GM21619 (cell line): Measurements from ENCODE around the gene GPSM3.
"Not testable (repeated sequence)": the region's sequence is repeated elsewhere in the genome, so short reads cannot be mapped to it uniquely, and the experiment has no call there.

ENCODE experiments used
- ATAC-seq: cut with Tn5 transposase; IDR thresholded peaks from one replicate; pipeline ENCODE4 v1.9.1; 2021; ENCODE audit not compliant: unreplicated experiment

Gene GPSM3

GRCh38 chr6:32192608-32193039 is at the start of gene GPSM3:
Gene GPSM3, minus strand, starts transcription at chr6:32192643. Its CDS starts 130 bp downstream, at chr6:32192513.
- no peak for ATAC-seq

DNA sequence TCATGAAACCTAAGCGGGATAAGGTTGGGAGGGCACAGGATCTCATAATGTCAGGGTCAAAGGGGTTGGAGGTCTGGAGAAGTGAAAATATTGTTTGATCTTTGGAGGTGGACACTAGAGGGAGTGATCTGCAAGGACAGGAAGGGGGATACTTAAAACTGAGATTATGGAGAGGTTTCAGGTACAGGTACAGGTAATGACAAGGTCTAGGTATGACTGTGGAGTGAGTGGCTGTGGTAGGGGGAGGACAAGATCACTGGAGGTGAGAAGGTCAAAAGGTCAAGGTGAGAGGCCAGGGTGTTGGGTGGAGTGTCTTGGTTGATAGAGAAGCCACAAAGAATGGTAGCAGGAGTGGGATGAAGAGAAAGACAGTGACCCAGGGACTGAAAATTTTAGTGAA is 48.2 kb upstream of the GPSM3 start:
- ATAC-seq: no peak

GRCh38 chr6:32239462-32239861 is 47.0 kb upstream of the GPSM3 start:
- ATAC-seq: no peak

GRCh38 chr6:32234934-32235333 is 42.5 kb upstream of the GPSM3 start:
- ATAC-seq: no peak

- no peak for ATAC-seq
These were observed 34.0 kb upstream of the GPSM3 start for GRCh38 chr6:32226434-32226833.

- no peak for ATAC-seq
These were observed 32.3 kb upstream of the GPSM3 start for GRCh38 chr6:32224696-32225095.

- no peak for ATAC-seq
These were observed 31.1 kb upstream of the GPSM3 start, which contains the start of gene NOTCH4 for GRCh38 chr6:32223258-32224235. Gene NOTCH4, minus strand, starts transcription at chr6:32224067. Its CDS starts 139 bp downstream, at chr6:32223928.

DNA sequence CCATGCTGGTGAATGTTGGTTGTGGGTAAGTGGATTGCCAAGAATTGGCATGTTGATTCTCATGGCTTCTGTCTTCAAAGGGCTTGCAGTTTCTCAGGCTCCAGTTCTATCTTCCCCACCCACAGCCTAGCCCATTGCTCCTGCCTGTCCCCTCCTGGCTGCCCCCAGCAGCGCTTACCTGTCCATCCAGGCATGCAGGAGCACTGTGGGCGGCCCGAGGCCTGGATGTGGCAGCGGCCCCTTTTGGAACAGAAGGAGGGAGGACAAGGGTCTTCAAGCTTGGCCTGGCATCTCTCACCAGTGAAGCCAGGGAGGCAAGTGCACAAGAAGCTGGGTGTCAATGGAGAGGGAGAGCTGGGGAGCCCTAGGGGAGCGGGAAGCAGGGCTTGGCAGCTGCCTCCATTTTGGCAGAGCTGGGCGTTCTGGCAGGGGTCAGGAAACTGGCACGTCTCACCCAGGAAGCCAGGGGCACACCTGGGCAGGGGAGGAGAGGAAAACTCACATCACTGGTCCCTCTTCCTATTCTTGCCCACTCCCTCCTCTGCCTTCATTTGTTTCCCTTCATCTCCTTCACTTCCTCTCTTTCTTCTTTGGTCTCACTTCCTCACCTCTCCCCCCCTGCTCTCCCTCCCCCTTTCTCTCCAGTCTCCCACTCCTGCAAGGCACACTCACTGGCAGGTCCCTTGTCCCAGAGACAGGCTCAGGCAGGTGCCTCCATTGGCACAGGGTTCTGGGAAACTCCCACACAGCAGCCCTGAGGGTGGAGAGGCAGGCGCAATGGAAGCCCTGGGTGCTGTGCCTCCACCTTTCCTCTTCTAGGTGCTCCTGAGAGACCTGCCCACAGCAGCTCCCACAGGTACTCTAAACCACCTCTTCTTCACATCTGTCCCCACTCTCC is 30.1 kb upstream of the GPSM3 start:
- no peak for ATAC-seq

DNA sequence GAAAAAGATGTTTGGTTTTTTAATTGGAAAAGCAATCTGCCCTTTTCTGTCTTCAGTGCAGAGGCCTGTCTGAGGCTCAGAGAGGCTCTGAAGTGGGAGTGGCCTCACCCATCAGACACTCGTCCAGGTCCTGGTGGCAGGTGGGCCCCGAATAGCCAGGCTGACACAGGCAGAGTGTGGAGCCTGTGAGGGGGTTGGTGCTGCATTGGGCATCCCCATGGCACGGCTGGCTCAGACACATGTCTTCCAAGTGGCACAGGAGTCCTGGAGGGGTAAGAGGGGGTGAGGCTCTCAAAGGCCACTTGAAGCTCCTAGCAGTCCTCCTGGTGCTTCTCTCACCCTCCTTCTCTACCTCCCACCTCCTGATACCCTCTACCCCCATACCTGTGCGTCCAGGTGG is 27.6 kb upstream of the GPSM3 start:
- ATAC-seq: no peak

DNA sequence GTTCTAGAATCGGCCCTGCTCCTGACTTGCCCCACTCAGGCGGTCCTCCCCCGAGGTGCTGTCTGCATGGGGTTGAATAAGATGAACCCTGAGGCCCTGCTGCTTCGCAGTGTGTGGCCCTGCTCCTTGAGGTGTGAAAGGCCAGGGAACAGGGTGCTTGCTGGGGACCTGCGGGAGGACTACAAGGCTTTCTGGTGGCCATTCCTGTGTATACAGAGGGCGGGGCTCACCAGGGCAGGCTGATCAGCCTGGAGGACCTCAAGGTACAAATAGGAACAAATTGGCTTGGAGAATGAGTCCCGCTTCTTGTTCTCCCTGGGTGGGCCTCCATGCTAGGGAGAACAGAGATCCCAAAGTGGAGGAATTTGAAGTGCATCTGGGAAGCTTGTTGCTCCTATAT is 25.7 kb upstream of the GPSM3 start:
- no peak for ATAC-seq

DNA sequence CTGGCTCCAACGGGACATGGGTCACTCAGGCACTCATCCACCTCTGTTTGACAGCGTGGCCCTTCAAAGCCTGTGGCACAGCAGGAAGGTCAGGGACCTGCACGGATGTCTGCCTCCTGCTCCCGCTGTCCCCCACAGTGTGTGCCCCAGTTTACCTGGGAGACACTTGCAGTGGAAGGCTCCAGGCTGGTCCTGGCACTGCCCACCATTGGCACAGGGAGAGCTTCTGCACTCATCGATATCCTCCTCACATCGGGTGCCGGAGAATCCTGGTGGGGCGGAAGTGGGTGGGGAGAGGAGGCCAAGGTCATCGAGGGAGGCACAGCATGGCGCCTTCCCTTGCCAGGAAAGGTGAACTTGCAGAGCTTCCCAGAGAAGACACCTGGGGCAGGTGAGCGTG is 24.6 kb upstream of the GPSM3 start:
- no peak for ATAC-seq

DNA sequence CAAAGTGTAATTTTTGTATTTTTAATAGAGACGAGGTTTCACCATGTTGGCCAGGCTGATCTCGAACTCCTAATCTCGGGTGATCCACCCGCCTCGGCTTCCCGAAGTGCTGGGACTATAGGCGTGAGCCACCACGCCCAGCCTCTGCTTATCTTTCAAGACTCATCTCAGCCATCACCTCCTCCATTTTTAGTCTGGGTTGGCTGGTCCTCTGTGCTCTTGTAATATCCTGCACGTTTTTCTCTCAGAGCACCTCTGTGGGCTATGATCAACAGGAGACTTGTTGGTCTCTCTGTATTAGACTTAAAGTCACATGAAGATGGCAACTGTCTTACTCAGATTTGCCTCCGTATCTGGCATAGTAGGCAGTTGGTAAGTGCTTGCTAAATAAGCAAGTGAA is 23.8 kb upstream of the GPSM3 start:
- no peak for ATAC-seq

GRCh38 chr6:32215617-32216016 is 23.2 kb upstream of the GPSM3 start:
- no peak for ATAC-seq

- ATAC-seq: no peak
These were observed 21.7 kb upstream of the GPSM3 start for GRCh38 chr6:32214126-32214525.

GRCh38 chr6:32213649-32214048 is 21.2 kb upstream of the GPSM3 start:
- no peak for ATAC-seq

DNA sequence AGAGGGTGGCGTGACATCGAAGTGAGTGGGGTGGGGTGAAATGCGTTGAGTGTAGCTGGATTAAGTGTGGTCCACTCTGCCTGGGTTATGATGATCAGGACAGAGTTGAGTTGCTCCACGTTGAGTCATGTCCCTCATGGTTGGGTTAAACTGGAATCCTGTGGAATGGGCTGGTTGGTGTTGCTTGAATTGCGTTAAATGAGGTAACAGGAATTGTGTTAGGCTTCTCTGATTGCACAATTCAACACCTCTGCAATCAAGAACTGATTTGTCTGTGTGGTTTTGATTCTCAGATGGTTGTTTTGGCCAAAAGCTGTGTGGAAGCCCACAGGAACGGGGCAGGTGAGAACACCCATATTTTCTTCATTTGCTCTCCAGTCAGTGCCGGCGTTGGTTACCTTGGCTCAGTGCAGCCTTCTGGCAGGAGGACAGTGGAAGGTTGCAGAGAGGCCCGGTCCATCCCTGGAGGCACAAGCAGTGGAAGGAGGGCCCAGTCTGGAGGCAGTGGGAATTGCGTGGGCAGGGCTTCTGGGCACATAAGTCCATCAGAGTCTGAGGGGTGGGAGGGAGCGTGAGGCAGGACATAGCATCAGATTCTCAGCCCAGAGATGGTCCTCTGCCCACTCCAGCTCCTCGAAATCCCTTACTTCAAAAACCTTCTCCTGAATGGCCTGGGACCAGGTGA is 19.8 kb upstream of the GPSM3 start:
- ATAC-seq: no peak

- ATAC-seq: not testable (repeated sequence)
These were observed 19.0 kb upstream of the GPSM3 start for GRCh38 chr6:32211432-32211831.

DNA sequence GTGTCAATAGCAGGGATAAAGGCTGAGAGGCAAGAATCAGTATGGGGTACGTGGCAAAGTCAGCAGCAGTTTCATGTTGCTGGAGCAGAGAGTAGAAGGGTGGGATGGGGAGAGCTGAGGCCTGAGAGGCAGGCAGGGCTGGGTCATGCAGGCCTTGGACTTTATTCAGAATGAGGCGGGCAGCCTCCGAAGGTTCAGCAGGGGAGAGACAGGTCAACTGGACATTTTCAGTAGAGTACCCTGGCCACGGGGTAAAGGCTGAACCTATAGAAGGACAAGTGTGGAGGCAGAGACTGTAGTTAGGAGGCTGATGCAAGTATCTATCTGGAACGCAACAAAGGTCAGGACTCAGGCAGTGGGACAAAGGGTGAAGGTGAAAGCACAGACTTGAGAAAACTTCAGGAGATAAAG is 17.8 kb upstream of the GPSM3 start:
- ATAC-seq: no peak

GRCh38 chr6:32208996-32209395 is 16.6 kb upstream of the GPSM3 start:
- no peak for ATAC-seq

DNA sequence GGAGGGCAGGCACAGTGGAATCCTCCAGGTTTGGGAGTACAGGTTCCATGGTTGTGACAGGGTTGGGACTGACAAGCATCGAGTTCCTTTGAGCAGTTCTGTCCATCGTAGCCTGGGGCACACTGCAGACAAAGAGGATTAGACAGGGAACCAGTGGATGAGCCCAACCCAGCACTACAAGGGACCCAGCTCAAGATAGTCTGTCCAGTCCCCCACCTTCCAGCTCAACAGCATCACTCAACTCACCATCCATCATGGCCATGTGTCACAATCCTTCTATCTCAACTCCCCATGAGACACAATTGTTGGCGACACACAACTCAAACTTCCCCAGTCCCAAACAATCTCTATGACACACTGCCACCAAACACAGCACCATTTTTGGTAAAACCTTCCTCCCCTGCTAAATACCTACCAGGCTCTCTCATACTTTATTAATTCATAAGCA is 11.8 kb upstream of the GPSM3 start:
- no peak for ATAC-seq
